NCI-H2029 (cell line): ENCODE data around the gene CSHL1.
"Not testable (repeated sequence)": the region's sequence is repeated elsewhere in the genome, so short reads cannot be mapped to it uniquely, and the experiment has no call there.

Experiments
- DNase-seq: peaks from one replicate; lab custom pipeline; 2025; lab: John Stamatoyannopoulos, UW

Gene CSHL1

GRCh38 chr17:63882626-63883126, 28.4 kb downstream of the CSHL1 start:
- DNase-seq = not testable (repeated sequence)

- no peak for DNase-seq
Observed at GRCh38 chr17:63881935-63882601, 29.0 kb downstream of the CSHL1 start, which contains the start of gene GH2. Gene GH2, minus strand, starts transcription at chr17:63881944. Its CDS starts 143 bp downstream, at chr17:63881801.

- DNase-seq = not testable (repeated sequence)
Observed at GRCh38 chr17:63881337-63881736, 29.7 kb downstream of the CSHL1 start.

- no peak for DNase-seq
Observed at GRCh38 chr17:63880706-63881105, 30.4 kb downstream of the CSHL1 start.

- not testable (repeated sequence) for DNase-seq
Observed at GRCh38 chr17:63878413-63878812, 32.6 kb downstream of the CSHL1 start.

GRCh38 chr17:63874693-63875092, 36.4 kb downstream of the CSHL1 start:
- not testable (repeated sequence) for DNase-seq

- DNase-seq = not testable (repeated sequence)
Observed at GRCh38 chr17:63874061-63874626, 36.9 kb downstream of the CSHL1 start.

- not testable (repeated sequence) for DNase-seq
Observed at GRCh38 chr17:63873577-63873976, 37.5 kb downstream of the CSHL1 start, which contains the start of gene CSH2. Gene CSH2, minus strand, starts transcription at chr17:63873677. Its CDS starts 63 bp downstream, at chr17:63873614.

GRCh38 chr17:63871646-63872365, 39.3 kb downstream of the CSHL1 start:
- DNase-seq = not testable (repeated sequence)

GRCh38 chr17:63870292-63870665, 40.8 kb downstream of the CSHL1 start:
- DNase-seq = not testable (repeated sequence)

GRCh38 chr17:63869491-63870291, 41.4 kb downstream of the CSHL1 start:
- not testable (repeated sequence) for DNase-seq

GRCh38 chr17:63866625-63867024, 44.4 kb downstream of the CSHL1 start:
- DNase-seq = not testable (repeated sequence)
